HG03045 (cell line): ENCODE measurements around the gene ZXDC.

ENCODE experiments used
- ATAC-seq: cut with Tn5 transposase; IDR thresholded peaks from one replicate; pipeline ENCODE4 v1.9.1; 2021; ENCODE audit warnings: mild to moderate bottlenecking, moderate library complexity; ENCODE audit not compliant: unreplicated experiment

ZXDC gene

GRCh38 chr3:126475413-126476114, at the start of gene ZXDC:
ZXDC (minus strand) TSS chr3:126475891; CDS start chr3:126475865, 26 bp downstream.
- peak; percentile 91 for ATAC-seq

- ATAC-seq, result no peak
These were observed 49.6 kb upstream of the ZXDC start for GRCh38 chr3:126525091-126525852.

- ATAC-seq, result no peak
These were observed 48.8 kb upstream of the ZXDC start for GRCh38 chr3:126524429-126524988.

GRCh38 chr3:126523745-126524428, 48.2 kb upstream of the ZXDC start, which contains the start of gene CHST13:
CHST13 (plus strand) TSS chr3:126524155; CDS start chr3:126524333, 178 bp downstream.
- ATAC-seq, result no peak

GRCh38 chr3:126522363-126522788, 46.7 kb upstream of the ZXDC start:
- no peak for ATAC-seq

GRCh38 chr3:126521122-126521891, 45.6 kb upstream of the ZXDC start:
- ATAC-seq, result no peak

GRCh38 chr3:126519506-126520455, 44.1 kb upstream of the ZXDC start:
- no peak for ATAC-seq

- ATAC-seq, result no peak
These were observed 43.1 kb upstream of the ZXDC start for GRCh38 chr3:126518779-126519177.

- no peak for ATAC-seq
These were observed 42.5 kb upstream of the ZXDC start for GRCh38 chr3:126517986-126518778.

- no peak for ATAC-seq
These were observed 41.7 kb upstream of the ZXDC start, which contains the start of gene UROC1 for GRCh38 chr3:126517291-126517951. UROC1 (minus strand) TSS chr3:126517773; CDS start chr3:126517719, 54 bp downstream.

GRCh38 chr3:126516936-126517290, 41.2 kb upstream of the ZXDC start:
- ATAC-seq, result no peak

GRCh38 chr3:126516152-126516935, 40.7 kb upstream of the ZXDC start:
- ATAC-seq, result no peak

GRCh38 chr3:126515066-126515706, 39.5 kb upstream of the ZXDC start:
- ATAC-seq, result no peak

- no peak for ATAC-seq
These were observed 38.5 kb upstream of the ZXDC start for GRCh38 chr3:126514161-126514560.

GRCh38 chr3:126512916-126513650, 37.4 kb upstream of the ZXDC start:
- ATAC-seq, result no peak

- ATAC-seq, result no peak
These were observed 36.3 kb upstream of the ZXDC start for GRCh38 chr3:126512026-126512425.
